Stimulated activated CD8-positive, alpha-beta memory T cell treated with anti-CD3 and anti-CD28 coated beads, Interleukin-7, amount 100 ng/mL, for 4 hours (primary cell): ENCODE data around the gene GREM2.

Source experiments
- DNase-seq, 2 donors: peaks; one replicate each; pipeline ENCODE4 v3.0.0-alpha.2; 2020; ENCODE audit warnings: low read depth in 2 of 2

Gene GREM2

GRCh38 chr1:240562111-240562590 is 49.8 kb downstream of the GREM2 start:
- no peak for DNase-seq

- DNase-seq: no peak
Observed at GRCh38 chr1:240559781-240560180, 52.2 kb downstream of the GREM2 start.

- no peak for DNase-seq
Observed at GRCh38 chr1:240555524-240555923, 56.4 kb downstream of the GREM2 start.

GRCh38 chr1:240553351-240553750 is 58.6 kb downstream of the GREM2 start:
- DNase-seq: no peak

GRCh38 chr1:240539769-240540414 is 72.1 kb downstream of the GREM2 start:
- DNase-seq: no peak

GRCh38 chr1:240538776-240539430 is 73.1 kb downstream of the GREM2 start:
- DNase-seq: no peak

- no peak for DNase-seq
Observed at GRCh38 chr1:240533154-240533780, 78.7 kb downstream of the GREM2 start.

- DNase-seq: no peak
Observed at GRCh38 chr1:240528591-240528990, 83.4 kb downstream of the GREM2 start.

- no peak for DNase-seq
Observed at GRCh38 chr1:240527086-240527485, 84.9 kb downstream of the GREM2 start.

- no peak for DNase-seq
Observed at GRCh38 chr1:240526312-240526711, 85.6 kb downstream of the GREM2 start.

- DNase-seq: no peak
Observed at GRCh38 chr1:240524356-240525069, 87.4 kb downstream of the GREM2 start.

- no peak for DNase-seq
Observed at GRCh38 chr1:240522122-240522822, 89.7 kb downstream of the GREM2 start.

- no peak for DNase-seq
Observed at GRCh38 chr1:240517891-240518290, 94.1 kb downstream of the GREM2 start.

GRCh38 chr1:240516069-240516468 is 95.9 kb downstream of the GREM2 start:
- no peak for DNase-seq

GRCh38 chr1:240515505-240515904 is 96.5 kb downstream of the GREM2 start:
- no peak for DNase-seq

GRCh38 chr1:240511789-240512188 is 100.2 kb downstream of the GREM2 start:
- no peak for DNase-seq

- no peak for DNase-seq
Observed at GRCh38 chr1:240508950-240509349, 103.0 kb downstream of the GREM2 start.

- DNase-seq: no peak
Observed at GRCh38 chr1:240508201-240508600, 103.8 kb downstream of the GREM2 start.

GRCh38 chr1:240506176-240506575 is 105.8 kb downstream of the GREM2 start:
- DNase-seq: no peak

GRCh38 chr1:240503558-240503957 is 108.4 kb downstream of the GREM2 start:
- no peak for DNase-seq

GRCh38 chr1:240503036-240503435 is 108.9 kb downstream of the GREM2 start:
- no peak for DNase-seq

GRCh38 chr1:240501115-240501514 is 110.8 kb downstream of the GREM2 start:
- no peak for DNase-seq
